ENCODE measurements around the gene FAM168A. TPM values are rescaled to one million over a fixed set of nuclear protein-coding genes. Genes with fewer than 3 reads are reported as not detected.
A peak's percentile ranks its signal among the peaks of the same experiment; 100 is the strongest.

Gene FAM168A
- total RNA-seq, 1 donor: 28.2 TPM

GRCh38 chr11:73422886-73423285 lies 175.0 kb downstream of the FAM168A start:
- Histone ChIP-seq H3K4me2 (ENCODE audit: insufficient read depth, low read length) (no peak overlapping the region), H2AFZ (ENCODE audit: low read length) (no peak overlapping the region), H3K4me1 (ENCODE audit: insufficient read depth, low read length) (peaks cover 9% of the 10 kb centered on the region), H3K27me3 (ENCODE audit: insufficient read depth, low read length) (no peaks in the 10 kb centered on the region), H3K4me3 (ENCODE audit: insufficient read depth, low read length) (no peak overlapping the region), H3K79me2 (ENCODE audit: insufficient read depth, low read length) (peaks cover 3% of the 10 kb centered on the region), H3K9me3 (ENCODE audit: low read depth, low read length) (no peaks in the 10 kb centered on the region), H4K20me1 (ENCODE audit: insufficient read depth, low read length) (peaks cover 5% of the 10 kb centered on the region), H3K27ac (ENCODE audit: low read depth, low read length) (no peak overlapping the region), H3K36me3 (ENCODE audit: insufficient read depth, low read length) (peaks cover 8% of the 10 kb centered on the region)
- DNase-seq (ENCODE audit: insufficient read length, low spot score, missing footprints): no peak
- TF ChIP-seq CTCF (IDR thresholded peaks at IDR 0.05; ENCODE audit: extremely low read depth, low read depth, low read length): no peak

GRCh38 chr11:73420136-73420535 lies 177.8 kb downstream of the FAM168A start:
- Histone ChIP-seq H4K20me1 (ENCODE audit: insufficient read depth, low read length) (peaks cover 5% of the 10 kb centered on the region), H3K4me2 (ENCODE audit: insufficient read depth, low read length) (no peak overlapping the region), H3K79me2 (ENCODE audit: insufficient read depth, low read length) (no peaks in the 10 kb centered on the region), H3K4me1 (ENCODE audit: insufficient read depth, low read length) (peaks cover 22% of the 10 kb centered on the region), H3K36me3 (ENCODE audit: insufficient read depth, low read length) (peaks cover 10% of the 10 kb centered on the region), H2AFZ (ENCODE audit: low read length) (no peak overlapping the region), H3K27me3 (ENCODE audit: insufficient read depth, low read length) (no peaks in the 10 kb centered on the region), H3K4me3 (ENCODE audit: insufficient read depth, low read length) (no peak overlapping the region), H3K9me3 (ENCODE audit: low read depth, low read length) (no peaks in the 10 kb centered on the region), H3K27ac (ENCODE audit: low read depth, low read length) (no peak overlapping the region)
- DNase-seq (ENCODE audit: insufficient read length, low spot score, missing footprints): no peak
- TF ChIP-seq CTCF (IDR thresholded peaks at IDR 0.05; ENCODE audit: extremely low read depth, low read depth, low read length): no peak

GRCh38 chr11:73416786-73417185 lies 181.1 kb downstream of the FAM168A start:
- no peak overlapping the region for H2AFZ ChIP-seq (ENCODE audit: low read length)
- H3K4me3 ChIP-seq (ENCODE audit: insufficient read depth, low read length): no peak overlapping the region
- H3K36me3 ChIP-seq (ENCODE audit: insufficient read depth, low read length): peaks cover 10% of the 10 kb centered on the region
- H3K4me1 ChIP-seq (ENCODE audit: insufficient read depth, low read length): peaks cover 53% of the 10 kb centered on the region
- H4K20me1 ChIP-seq (ENCODE audit: insufficient read depth, low read length): no peaks in the 10 kb centered on the region
- no peak for DNase-seq (ENCODE audit: insufficient read length, low spot score, missing footprints)
- peak overlapping the region; percentile 1 for H3K4me2 ChIP-seq (ENCODE audit: insufficient read depth, low read length)
- peak overlapping the region; percentile 89 for H3K27ac ChIP-seq (ENCODE audit: low read depth, low read length)
- no peaks in the 10 kb centered on the region for H3K27me3 ChIP-seq (ENCODE audit: insufficient read depth, low read length)
- no peak for TF ChIP-seq CTCF (IDR thresholded peaks at IDR 0.05; ENCODE audit: extremely low read depth, low read depth, low read length)
- no peaks in the 10 kb centered on the region for H3K9me3 ChIP-seq (ENCODE audit: low read depth, low read length)
- no peaks in the 10 kb centered on the region for H3K79me2 ChIP-seq (ENCODE audit: insufficient read depth, low read length)

- Histone ChIP-seq H3K36me3 (ENCODE audit: insufficient read depth, low read length) (peaks cover 10% of the 10 kb centered on the region), H3K4me3 (ENCODE audit: insufficient read depth, low read length) (no peak overlapping the region), H4K20me1 (ENCODE audit: insufficient read depth, low read length) (no peaks in the 10 kb centered on the region), H3K79me2 (ENCODE audit: insufficient read depth, low read length) (no peaks in the 10 kb centered on the region), H3K4me1 (ENCODE audit: insufficient read depth, low read length) (peaks cover 54% of the 10 kb centered on the region), H3K27me3 (ENCODE audit: insufficient read depth, low read length) (no peaks in the 10 kb centered on the region), H3K9me3 (ENCODE audit: low read depth, low read length) (no peaks in the 10 kb centered on the region), H2AFZ (ENCODE audit: low read length) (no peak overlapping the region), H3K4me2 (ENCODE audit: insufficient read depth, low read length) (peak overlapping the region; percentile 14), H3K27ac (ENCODE audit: low read depth, low read length) (peak overlapping the region; percentile 89)
- TF ChIP-seq CTCF (IDR thresholded peaks at IDR 0.05; ENCODE audit: extremely low read depth, low read depth, low read length): no peak
- DNase-seq (ENCODE audit: insufficient read length, low spot score, missing footprints): no peak
These were observed 181.9 kb downstream of the FAM168A start for GRCh38 chr11:73415854-73416615.

Measured in osteoblast (primary cell).